NK-92 (cell line): Measurements from ENCODE around the gene CORIN.

ENCODE experiments used
- DNase-seq: peaks from one replicate; lab custom pipeline; 2025; ENCODE audit not compliant: unreplicated experiment; lab: John Stamatoyannopoulos, UW

Gene CORIN

GRCh38 chr4:47837908-47838294 lies at the start of gene CORIN:
Gene CORIN, minus strand, starts transcription at chr4:47838067. Its CDS starts 118 bp downstream, at chr4:47837949.
- no peak for DNase-seq

GRCh38 chr4:47882228-47882627 lies 44.4 kb upstream of the CORIN start:
- DNase-seq: no peak

- DNase-seq: no peak
Observed at GRCh38 chr4:47879458-47879857, 41.6 kb upstream of the CORIN start.

- DNase-seq: no peak
Observed at GRCh38 chr4:47876784-47877546, 39.1 kb upstream of the CORIN start.

GRCh38 chr4:47876310-47876709 lies 38.4 kb upstream of the CORIN start:
- no peak for DNase-seq

GRCh38 chr4:47873877-47874541 lies 36.1 kb upstream of the CORIN start:
- no peak for DNase-seq

GRCh38 chr4:47863486-47863885 lies 25.6 kb upstream of the CORIN start:
- DNase-seq: no peak

GRCh38 chr4:47862297-47862696 lies 24.4 kb upstream of the CORIN start:
- no peak for DNase-seq

- no peak for DNase-seq
Observed at GRCh38 chr4:47860305-47860704, 22.4 kb upstream of the CORIN start.

GRCh38 chr4:47858006-47858405 lies 20.1 kb upstream of the CORIN start:
- DNase-seq: no peak

- no peak for DNase-seq
Observed at GRCh38 chr4:47856713-47857112, 18.8 kb upstream of the CORIN start.

- DNase-seq: no peak
Observed at GRCh38 chr4:47855350-47855749, 17.5 kb upstream of the CORIN start.

GRCh38 chr4:47852136-47852535 lies 14.3 kb upstream of the CORIN start:
- no peak for DNase-seq

- DNase-seq: no peak
Observed at GRCh38 chr4:47849466-47849865, 11.6 kb upstream of the CORIN start.

- DNase-seq: no peak
Observed at GRCh38 chr4:47848041-47848440, 10.2 kb upstream of the CORIN start.

- no peak for DNase-seq
Observed at GRCh38 chr4:47842985-47843384, 5.1 kb upstream of the CORIN start.

GRCh38 chr4:47840291-47840690 lies 2.4 kb upstream of the CORIN start:
- no peak for DNase-seq

GRCh38 chr4:47839259-47839658 lies 1.4 kb upstream of the CORIN start:
- DNase-seq: no peak

- DNase-seq: no peak
Observed at GRCh38 chr4:47838445-47838844, 578 bp upstream of the CORIN start.

GRCh38 chr4:47837094-47837907 lies 566 bp downstream of the CORIN start:
- DNase-seq: no peak

- no peak for DNase-seq
Observed at GRCh38 chr4:47836641-47837093, 1.2 kb downstream of the CORIN start.

- DNase-seq: no peak
Observed at GRCh38 chr4:47835494-47835893, 2.4 kb downstream of the CORIN start.
